Measurements from ENCODE around the gene ANK3. TPM values are rescaled to one million over a fixed set of nuclear protein-coding genes. Genes with fewer than 3 reads are reported as not detected.
A peak's percentile ranks its signal among the peaks of the same experiment; 100 is the strongest.

Gene ANK3
- polyA plus RNA-seq, 3 donors, result not detected

DNA sequence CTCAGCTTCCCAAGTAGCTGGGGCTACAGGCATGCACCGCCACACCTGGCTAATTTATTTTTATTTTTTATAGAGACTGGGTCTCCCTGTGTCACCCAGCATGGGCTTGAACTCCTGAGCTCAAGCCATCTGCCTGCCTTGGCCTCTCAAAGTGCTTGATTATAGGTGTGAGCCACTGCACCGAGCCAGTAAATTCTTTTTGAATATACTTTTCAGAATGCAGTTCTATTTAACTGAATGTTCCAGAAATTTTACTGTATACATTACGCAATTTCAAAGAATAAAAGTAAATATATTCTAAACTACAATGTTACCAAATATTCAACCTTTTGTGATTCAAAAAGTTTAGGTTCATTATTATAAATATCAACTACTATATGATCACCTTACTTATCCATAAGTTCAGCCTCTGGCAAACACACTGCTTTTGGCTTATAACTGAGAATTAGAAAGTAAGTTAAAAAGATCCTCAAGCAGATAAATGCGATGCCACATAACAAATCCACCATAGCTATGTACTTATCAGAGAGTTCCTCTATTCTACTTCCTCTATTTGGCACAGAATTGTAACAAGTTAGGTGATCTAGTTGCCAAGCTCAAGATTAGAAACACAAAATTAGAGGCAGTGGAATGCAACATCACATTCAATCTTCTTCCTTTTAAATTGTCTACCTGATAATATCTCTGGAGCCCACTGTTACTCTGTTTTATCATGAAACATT lies 118.2 kb downstream of the ANK3 start:
- no peak overlapping the region for H2AFZ ChIP-seq (ENCODE audit: insufficient read depth, low read depth, low read length, poor library complexity, severe bottlenecking)
- H3K9me3 ChIP-seq (replicated peaks in 1 of 2; ENCODE audit: control insufficient read depth in 1 of 2, insufficient read depth in 1 of 2, low read length in 2 of 2), result no peaks in the 10 kb centered on the region
- DNase-seq, result peak; percentile 18 to 53 (median 31)
- intact Hi-C loops (cut with micrococcal nuclease), result no loop called here
- H3K27ac ChIP-seq (ENCODE audit: low read depth in 1 of 2, low read length in 2 of 2), result peak overlapping the region in 1 of 2 donors; percentile 36
- TF ChIP-seq, protein P1, sequence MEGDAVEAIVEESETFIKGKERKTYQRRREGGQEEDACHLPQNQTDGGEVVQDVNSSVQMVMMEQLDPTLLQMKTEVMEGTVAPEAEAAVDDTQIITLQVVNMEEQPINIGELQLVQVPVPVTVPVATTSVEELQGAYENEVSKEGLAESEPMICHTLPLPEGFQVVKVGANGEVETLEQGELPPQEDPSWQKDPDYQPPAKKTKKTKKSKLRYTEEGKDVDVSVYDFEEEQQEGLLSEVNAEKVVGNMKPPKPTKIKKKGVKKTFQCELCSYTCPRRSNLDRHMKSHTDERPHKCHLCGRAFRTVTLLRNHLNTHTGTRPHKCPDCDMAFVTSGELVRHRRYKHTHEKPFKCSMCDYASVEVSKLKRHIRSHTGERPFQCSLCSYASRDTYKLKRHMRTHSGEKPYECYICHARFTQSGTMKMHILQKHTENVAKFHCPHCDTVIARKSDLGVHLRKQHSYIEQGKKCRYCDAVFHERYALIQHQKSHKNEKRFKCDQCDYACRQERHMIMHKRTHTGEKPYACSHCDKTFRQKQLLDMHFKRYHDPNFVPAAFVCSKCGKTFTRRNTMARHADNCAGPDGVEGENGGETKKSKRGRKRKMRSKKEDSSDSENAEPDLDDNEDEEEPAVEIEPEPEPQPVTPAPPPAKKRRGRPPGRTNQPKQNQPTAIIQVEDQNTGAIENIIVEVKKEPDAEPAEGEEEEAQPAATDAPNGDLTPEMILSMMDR (IDR thresholded peaks at IDR 0.05), result no peak
- Mint-ChIP-seq H3K27me3 (ENCODE audit: low read depth in 3 of 3) (peaks cover 0 to 2% (median 2%) of the 10 kb centered on the region in 3 donors), H3K9me3 (peaks cover 0 to 2% (median 0%) of the 10 kb centered on the region in 7 donors), H3K36me3 (no peaks in the 10 kb centered on the region), H3K4me1 (peaks cover 6% of the 10 kb centered on the region), H3K4me3 (no peak overlapping the region), H3K27ac (peak overlapping the region in 3 of 7 donors; percentile 18 to 51 (median 50))
- H4K20me1 ChIP-seq (ENCODE audit: insufficient read depth, low read length), result no peaks in the 10 kb centered on the region
- no peaks in the 10 kb centered on the region for H3K79me2 ChIP-seq (ENCODE audit: insufficient read depth, low read length)
- peaks cover 0 to 3% of the 10 kb centered on the region in 2 donors for H3K4me1 ChIP-seq (ENCODE audit: control insufficient read depth in 1 of 2, insufficient read depth in 2 of 2, low read length in 2 of 2)
- no peak overlapping the region for H3K9ac ChIP-seq (ENCODE audit: insufficient read depth, low read length, poor library complexity, severe bottlenecking)
- WGBS (ENCODE audit: insufficient coverage), result no CpG with 5 or more reads among the region's 4 CpGs
- H3K4me2 ChIP-seq (replicated peaks; ENCODE audit: extremely low read depth, low read length, poor library complexity, severe bottlenecking), result no peak overlapping the region
- no peak overlapping the region for H3K4me3 ChIP-seq (replicated peaks in 1 of 3; ENCODE audit: low read depth in 2 of 3, low read length in 3 of 3)
- H3K27me3 ChIP-seq (ENCODE audit: control insufficient read depth in 2 of 2, insufficient read depth in 2 of 2, low read length in 2 of 2), result no peaks in the 10 kb centered on the region
- no peaks in the 10 kb centered on the region for H3K36me3 ChIP-seq (replicated peaks in 1 of 2; ENCODE audit: control insufficient read depth in 1 of 2, insufficient read depth in 2 of 2, low read length in 2 of 2)

DNA sequence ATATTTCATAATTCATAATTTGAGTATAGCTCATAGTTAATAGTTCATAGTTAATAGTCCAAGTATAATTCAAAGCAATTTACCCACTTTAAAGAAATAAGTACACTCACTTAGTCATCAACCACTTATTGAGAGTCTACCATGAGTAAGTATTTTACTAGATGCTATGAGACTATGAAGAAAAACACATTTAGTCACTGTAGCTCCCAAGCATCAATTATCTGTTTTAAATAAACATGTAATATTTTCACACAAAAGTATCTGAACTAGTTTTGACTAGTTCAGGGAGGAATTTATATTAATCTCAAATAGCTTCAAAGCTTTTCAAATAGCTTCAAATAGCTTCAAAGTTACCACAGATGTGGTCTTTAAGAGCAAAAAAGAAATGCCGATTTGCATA lies 119.2 kb downstream of the ANK3 start:
- Histone ChIP-seq H3K79me2 (ENCODE audit: insufficient read depth, low read length) (no peaks in the 10 kb centered on the region), H3K4me2 (replicated peaks; ENCODE audit: extremely low read depth, low read length, poor library complexity, severe bottlenecking) (no peak overlapping the region), H3K9me3 (replicated peaks in 1 of 2; ENCODE audit: control insufficient read depth in 1 of 2, insufficient read depth in 1 of 2, low read length in 2 of 2) (no peaks in the 10 kb centered on the region), H2AFZ (ENCODE audit: insufficient read depth, low read depth, low read length, poor library complexity, severe bottlenecking) (no peak overlapping the region), H3K9ac (ENCODE audit: insufficient read depth, low read length, poor library complexity, severe bottlenecking) (no peak overlapping the region), H3K4me3 (replicated peaks in 1 of 3; ENCODE audit: low read depth in 2 of 3, low read length in 3 of 3) (no peak overlapping the region), H4K20me1 (ENCODE audit: insufficient read depth, low read length) (no peaks in the 10 kb centered on the region), H3K27ac (ENCODE audit: low read depth in 1 of 2, low read length in 2 of 2) (no peak overlapping the region), H3K36me3 (replicated peaks in 1 of 2; ENCODE audit: control insufficient read depth in 1 of 2, insufficient read depth in 2 of 2, low read length in 2 of 2) (no peaks in the 10 kb centered on the region), H3K4me1 (ENCODE audit: control insufficient read depth in 1 of 2, insufficient read depth in 2 of 2, low read length in 2 of 2) (peaks cover 0 to 3% of the 10 kb centered on the region in 2 donors), H3K27me3 (ENCODE audit: control insufficient read depth in 2 of 2, insufficient read depth in 2 of 2, low read length in 2 of 2) (no peaks in the 10 kb centered on the region)
- H3K9me3 Mint-ChIP-seq, result peaks cover 0 to 2% (median 0%) of the 10 kb centered on the region in 7 donors
- DNase-seq, result no peak
- H3K27me3 Mint-ChIP-seq (ENCODE audit: low read depth in 3 of 3), result peaks cover 0 to 2% (median 2%) of the 10 kb centered on the region in 3 donors
- TF ChIP-seq, protein P1 (IDR thresholded peaks at IDR 0.05), result no peak
- WGBS (ENCODE audit: insufficient coverage), result no CpG with 5 or more reads among the region's 1 CpG
- no peaks in the 10 kb centered on the region for H3K36me3 Mint-ChIP-seq
- H3K4me3 Mint-ChIP-seq, result no peak overlapping the region
- intact Hi-C loops (cut with micrococcal nuclease), result no loop called here
- H3K4me1 Mint-ChIP-seq, result peaks cover 6% of the 10 kb centered on the region
- no peak overlapping the region for H3K27ac Mint-ChIP-seq

Data from CD14-positive monocyte (primary cell).